ENCODE measurements around the gene RTL9.

Gene RTL9

DNA sequence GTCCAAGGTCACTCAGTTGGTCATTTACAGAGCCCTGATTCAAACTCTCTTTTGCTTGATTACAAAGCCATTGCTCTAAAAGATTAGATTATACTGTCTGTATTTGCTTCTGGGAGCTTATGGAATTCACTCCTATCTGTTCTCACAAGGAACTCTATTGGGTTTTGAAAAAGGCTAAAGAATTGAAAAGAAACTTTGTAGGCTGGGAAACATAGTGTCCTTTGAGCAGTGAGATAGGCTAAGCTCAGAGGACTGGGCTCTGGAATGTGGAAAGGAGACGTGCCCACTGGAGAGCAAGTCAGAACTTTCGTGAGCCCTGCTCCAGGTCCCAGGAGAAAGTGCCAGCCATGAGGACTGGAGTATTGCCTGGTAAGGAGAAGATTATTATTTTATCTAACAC is at the start of gene RTL9:
TSS of gene RTL9 (plus strand) at position 301 of the 400 bp plus-strand sequence. CDS start 91,770 bp downstream, outside the sequence.
- DNase-seq (ENCODE audit: extremely low read depth, insufficient read length): no peak
- TF ChIP-seq, protein P1, sequence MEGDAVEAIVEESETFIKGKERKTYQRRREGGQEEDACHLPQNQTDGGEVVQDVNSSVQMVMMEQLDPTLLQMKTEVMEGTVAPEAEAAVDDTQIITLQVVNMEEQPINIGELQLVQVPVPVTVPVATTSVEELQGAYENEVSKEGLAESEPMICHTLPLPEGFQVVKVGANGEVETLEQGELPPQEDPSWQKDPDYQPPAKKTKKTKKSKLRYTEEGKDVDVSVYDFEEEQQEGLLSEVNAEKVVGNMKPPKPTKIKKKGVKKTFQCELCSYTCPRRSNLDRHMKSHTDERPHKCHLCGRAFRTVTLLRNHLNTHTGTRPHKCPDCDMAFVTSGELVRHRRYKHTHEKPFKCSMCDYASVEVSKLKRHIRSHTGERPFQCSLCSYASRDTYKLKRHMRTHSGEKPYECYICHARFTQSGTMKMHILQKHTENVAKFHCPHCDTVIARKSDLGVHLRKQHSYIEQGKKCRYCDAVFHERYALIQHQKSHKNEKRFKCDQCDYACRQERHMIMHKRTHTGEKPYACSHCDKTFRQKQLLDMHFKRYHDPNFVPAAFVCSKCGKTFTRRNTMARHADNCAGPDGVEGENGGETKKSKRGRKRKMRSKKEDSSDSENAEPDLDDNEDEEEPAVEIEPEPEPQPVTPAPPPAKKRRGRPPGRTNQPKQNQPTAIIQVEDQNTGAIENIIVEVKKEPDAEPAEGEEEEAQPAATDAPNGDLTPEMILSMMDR (IDR thresholded peaks at IDR 0.05; ENCODE audit: insufficient read depth, low read length, poor library complexity, severe bottlenecking): no peak
- no peaks in the 10 kb centered on the region for H3K27me3 ChIP-seq (replicated peaks; ENCODE audit: control insufficient read depth, insufficient read depth, low read length)
- H3K36me3 ChIP-seq (ENCODE audit: control insufficient read depth, insufficient read depth, low read length): no peaks in the 10 kb centered on the region
- no peak within 1 kb of the TSS for H3K4me3 ChIP-seq (replicated peaks; ENCODE audit: low read depth, low read length)

DNA sequence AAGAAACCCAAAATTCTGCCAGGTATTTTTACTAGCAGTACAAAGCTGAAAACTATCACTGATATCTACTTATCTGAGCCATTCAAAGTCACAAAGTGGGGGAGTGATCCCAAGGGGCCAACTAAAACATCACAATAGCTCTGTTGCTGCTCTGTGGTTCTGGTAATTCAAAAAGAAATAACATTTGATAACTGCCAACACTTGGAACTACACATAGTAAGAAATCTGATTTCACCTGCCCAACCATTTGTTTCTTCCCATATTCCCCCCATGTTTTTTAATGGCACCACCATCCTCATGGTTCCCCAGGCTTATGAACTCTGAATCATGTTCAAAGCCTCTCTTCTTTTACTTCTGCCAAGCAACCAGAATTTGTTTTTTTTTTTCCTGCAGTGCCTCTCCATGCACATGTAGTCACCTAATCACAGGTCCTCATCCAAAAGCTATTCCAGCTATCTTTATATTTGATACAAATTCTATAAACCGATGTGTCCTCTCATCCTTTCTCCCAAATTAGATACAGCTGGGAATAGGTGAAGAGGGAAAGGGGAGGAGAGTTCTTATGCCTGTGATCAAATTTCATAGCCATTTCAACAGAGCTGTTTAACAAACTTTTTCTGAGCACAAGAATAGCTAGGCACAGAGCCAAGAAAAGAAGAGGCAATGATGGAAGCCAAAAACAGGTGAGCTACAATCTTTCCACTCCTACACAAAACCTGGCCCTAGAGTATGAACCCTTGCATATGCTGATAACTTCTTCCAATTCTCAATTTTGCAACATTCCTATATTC is 48.5 kb upstream of the RTL9 start:
- DNase-seq (ENCODE audit: extremely low read depth, insufficient read length): no peak
- no peaks in the 10 kb centered on the region for H3K27me3 ChIP-seq (replicated peaks; ENCODE audit: control insufficient read depth, insufficient read depth, low read length)
- H3K36me3 ChIP-seq (ENCODE audit: control insufficient read depth, insufficient read depth, low read length): no peaks in the 10 kb centered on the region
- no peak overlapping the region for H3K4me3 ChIP-seq (replicated peaks; ENCODE audit: low read depth, low read length)
- TF ChIP-seq, protein P1 (IDR thresholded peaks at IDR 0.05; ENCODE audit: insufficient read depth, low read length, poor library complexity, severe bottlenecking): no peak

DNA sequence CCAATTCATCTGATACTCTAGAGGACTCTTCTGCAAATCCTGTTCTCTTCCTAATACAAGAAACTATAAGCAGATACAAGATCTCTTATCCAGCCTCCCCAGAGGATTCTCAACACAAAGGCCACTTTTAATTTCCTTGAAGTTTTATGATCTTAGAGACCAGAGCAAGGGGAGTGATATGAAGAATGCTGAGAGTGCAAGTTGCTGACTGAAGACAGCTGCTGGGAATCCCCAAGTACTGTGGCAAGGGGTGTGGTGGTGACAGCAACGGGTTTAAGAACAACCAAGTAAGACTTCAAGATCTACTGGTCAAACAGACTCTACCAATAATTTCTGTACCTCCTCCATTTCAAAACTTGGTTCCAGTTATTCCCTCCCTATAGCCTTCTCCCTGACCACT is 47.8 kb upstream of the RTL9 start:
- no peak overlapping the region for H3K4me3 ChIP-seq (replicated peaks; ENCODE audit: low read depth, low read length)
- TF ChIP-seq, protein P1 (IDR thresholded peaks at IDR 0.05; ENCODE audit: insufficient read depth, low read length, poor library complexity, severe bottlenecking): no peak
- DNase-seq (ENCODE audit: extremely low read depth, insufficient read length): no peak
- no peaks in the 10 kb centered on the region for H3K36me3 ChIP-seq (ENCODE audit: control insufficient read depth, insufficient read depth, low read length)
- no peaks in the 10 kb centered on the region for H3K27me3 ChIP-seq (replicated peaks; ENCODE audit: control insufficient read depth, insufficient read depth, low read length)

DNA sequence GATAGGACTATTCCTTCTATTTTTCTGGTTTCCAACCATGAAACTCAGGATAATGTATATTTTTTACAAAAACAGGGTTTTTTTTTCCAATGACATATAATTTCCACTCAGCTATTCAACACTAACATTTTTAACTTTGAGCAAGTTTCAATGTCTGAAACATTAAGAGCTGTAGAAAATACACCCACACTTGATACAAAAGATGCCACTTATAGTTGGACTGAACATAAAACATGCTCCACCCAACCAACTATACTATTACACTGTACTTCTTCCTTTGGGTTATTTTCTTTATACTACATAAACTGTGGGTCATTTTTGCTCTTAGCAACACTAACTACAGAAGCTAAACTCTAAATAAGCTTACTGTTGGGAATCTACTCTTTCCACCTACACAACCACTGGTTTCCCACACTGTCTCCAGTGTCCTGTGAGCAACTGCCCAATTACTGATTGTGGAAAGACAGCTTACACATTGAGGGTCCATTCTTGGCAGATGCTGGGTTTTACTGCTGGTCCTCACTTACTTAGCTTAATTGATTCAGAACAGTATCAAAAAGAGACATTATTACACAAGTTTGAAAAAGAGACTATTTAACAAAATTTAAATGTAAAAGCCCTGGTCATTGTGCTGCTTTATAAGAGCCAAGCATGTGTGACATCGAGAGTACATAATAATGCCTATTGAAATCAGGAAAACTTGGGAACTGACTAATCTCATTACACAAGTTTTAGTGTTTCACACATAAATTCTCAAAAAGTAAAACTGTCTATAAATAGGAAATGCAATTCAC is 47.0 kb upstream of the RTL9 start:
- TF ChIP-seq, protein P1 (IDR thresholded peaks at IDR 0.05; ENCODE audit: insufficient read depth, low read length, poor library complexity, severe bottlenecking): no peak
- no peak overlapping the region for H3K4me3 ChIP-seq (replicated peaks; ENCODE audit: low read depth, low read length)
- H3K36me3 ChIP-seq (ENCODE audit: control insufficient read depth, insufficient read depth, low read length): no peaks in the 10 kb centered on the region
- no peaks in the 10 kb centered on the region for H3K27me3 ChIP-seq (replicated peaks; ENCODE audit: control insufficient read depth, insufficient read depth, low read length)
- DNase-seq (ENCODE audit: extremely low read depth, insufficient read length): no peak

DNA sequence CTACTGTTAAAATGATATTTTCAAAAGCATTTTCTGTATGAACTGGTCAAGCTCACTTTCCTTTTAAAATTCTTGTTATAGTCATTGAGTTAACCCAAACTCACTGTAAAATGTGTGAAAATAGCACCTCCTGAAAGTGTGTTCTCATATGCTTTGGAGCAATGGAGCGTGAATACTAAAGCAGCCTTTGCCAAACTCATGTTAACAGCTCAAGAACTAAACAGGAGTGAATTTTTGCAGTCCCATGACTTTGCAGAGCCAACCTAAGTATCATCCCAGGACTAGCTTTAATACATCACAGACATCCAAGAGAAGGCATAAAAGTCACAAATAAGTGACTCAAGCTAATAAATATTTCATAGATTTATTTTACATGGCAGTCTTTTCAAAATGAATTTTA is 43.1 kb upstream of the RTL9 start:
- Histone ChIP-seq H3K4me3 (replicated peaks; ENCODE audit: low read depth, low read length) (peak overlapping the region; percentile 78), H3K36me3 (ENCODE audit: control insufficient read depth, insufficient read depth, low read length) (no peaks in the 10 kb centered on the region), H3K27me3 (replicated peaks; ENCODE audit: control insufficient read depth, insufficient read depth, low read length) (no peaks in the 10 kb centered on the region)
- DNase-seq (ENCODE audit: extremely low read depth, insufficient read length): peak; percentile 22
- TF ChIP-seq, protein P1 (IDR thresholded peaks at IDR 0.05; ENCODE audit: insufficient read depth, low read length, poor library complexity, severe bottlenecking): no peak

All from GM06990 (cell line).